DOHH2 (cell line): ENCODE data around the gene DQX1.

ENCODE experiments used
- CTCF ChIP-seq: fragments of 200-600 bp; sonication (generic); IDR thresholded peaks from one replicate; pipeline ENCODE4 v1.5.1; 2014; ENCODE audit warnings: antibody characterized with exemption, mild to moderate bottlenecking, low read depth, low read length; ENCODE audit not compliant: poor library complexity, severe bottlenecking
- EZH2phosphoT487 ChIP-seq: fragments of 200-600 bp; sonication (generic); IDR thresholded peaks from 2 replicates; pipeline ENCODE4 v1.6.1; 2017; ENCODE audit warnings: borderline replicate concordance, mild to moderate bottlenecking, antibody characterized with exemption, low read length, moderate library complexity, mixed read lengths

GRCh38 chr2:74510272-74510671 is 15.8 kb downstream of the DQX1 start:
- TF ChIP-seq CTCF (no peak), EZH2phosphoT487 (no peak)
